Transverse colon (tissue), 4 donors: ENCODE measurements around the gene ADAM30.

Source experiments
- EP300 ChIP-seq: sonication (generic); formaldehyde crosslinking; IDR thresholded peaks from one replicate; pipeline ENCODE4 v1.6.1; 2017; ENCODE audit warnings: antibody characterized with exemption, low read depth
- POLR2A ChIP-seq: fragments of 450-650 bp; IDR thresholded peaks from one replicate; pipeline ENCODE4 v1.6.1; 2016; ENCODE audit warnings: antibody characterized with exemption, mild to moderate bottlenecking, moderate library complexity
- POLR2AphosphoS5 ChIP-seq, 3 donors: sonication (generic); formaldehyde crosslinking; IDR thresholded peaks; one replicate each; pipeline ENCODE4 v1.6.1; 2016; ENCODE audit warnings: antibody characterized with exemption in 3 of 3
- TF ChIP-seq, protein P1 (sequence below), 5 experiments: fragments of 200-600 bp in 3 of 5; fragments of 450-650 bp in 2 of 5; sonication (generic) in 3 of 5; IDR thresholded peaks; 1 replicate in 2 of 5; 2 replicates in 3 of 5; pipeline ENCODE4 v1.5.1; 2016 to 2017; ENCODE audit warnings: antibody characterized with exemption in 5 of 5, inconsistent platforms in 3 of 5, mild to moderate bottlenecking in 2 of 5, moderate library complexity in 1 of 5

DNA sequence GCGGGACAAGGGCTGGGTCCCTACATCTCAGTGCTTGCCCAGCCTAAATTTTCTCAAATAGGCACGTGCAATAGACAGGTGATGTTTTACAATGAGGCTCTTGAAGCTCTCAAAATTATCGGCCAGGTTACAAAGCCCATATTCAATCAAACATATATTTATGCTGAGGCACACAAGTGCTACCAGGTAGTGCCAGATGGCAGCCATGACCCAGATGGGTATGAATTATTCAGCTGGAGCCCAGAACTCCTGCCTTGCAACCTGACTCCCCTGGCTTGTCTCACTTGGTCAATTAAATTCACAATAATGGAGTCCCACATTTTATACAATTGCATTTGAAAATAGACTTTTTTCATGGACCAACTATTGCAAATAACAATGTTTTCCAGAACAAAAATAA is 12.3 kb upstream of the ADAM30 start:
- TF ChIP-seq, protein P1, sequence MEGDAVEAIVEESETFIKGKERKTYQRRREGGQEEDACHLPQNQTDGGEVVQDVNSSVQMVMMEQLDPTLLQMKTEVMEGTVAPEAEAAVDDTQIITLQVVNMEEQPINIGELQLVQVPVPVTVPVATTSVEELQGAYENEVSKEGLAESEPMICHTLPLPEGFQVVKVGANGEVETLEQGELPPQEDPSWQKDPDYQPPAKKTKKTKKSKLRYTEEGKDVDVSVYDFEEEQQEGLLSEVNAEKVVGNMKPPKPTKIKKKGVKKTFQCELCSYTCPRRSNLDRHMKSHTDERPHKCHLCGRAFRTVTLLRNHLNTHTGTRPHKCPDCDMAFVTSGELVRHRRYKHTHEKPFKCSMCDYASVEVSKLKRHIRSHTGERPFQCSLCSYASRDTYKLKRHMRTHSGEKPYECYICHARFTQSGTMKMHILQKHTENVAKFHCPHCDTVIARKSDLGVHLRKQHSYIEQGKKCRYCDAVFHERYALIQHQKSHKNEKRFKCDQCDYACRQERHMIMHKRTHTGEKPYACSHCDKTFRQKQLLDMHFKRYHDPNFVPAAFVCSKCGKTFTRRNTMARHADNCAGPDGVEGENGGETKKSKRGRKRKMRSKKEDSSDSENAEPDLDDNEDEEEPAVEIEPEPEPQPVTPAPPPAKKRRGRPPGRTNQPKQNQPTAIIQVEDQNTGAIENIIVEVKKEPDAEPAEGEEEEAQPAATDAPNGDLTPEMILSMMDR (IDR thresholded peaks at IDR 0.05) = no peak
- no peak for TF ChIP-seq POLR2A
- TF ChIP-seq POLR2AphosphoS5 (IDR thresholded peaks at IDR 0.05) = no peak
- TF ChIP-seq EP300 = no peak
